Measurements from ENCODE around the gene HNMT.

Gene HNMT

DNA sequence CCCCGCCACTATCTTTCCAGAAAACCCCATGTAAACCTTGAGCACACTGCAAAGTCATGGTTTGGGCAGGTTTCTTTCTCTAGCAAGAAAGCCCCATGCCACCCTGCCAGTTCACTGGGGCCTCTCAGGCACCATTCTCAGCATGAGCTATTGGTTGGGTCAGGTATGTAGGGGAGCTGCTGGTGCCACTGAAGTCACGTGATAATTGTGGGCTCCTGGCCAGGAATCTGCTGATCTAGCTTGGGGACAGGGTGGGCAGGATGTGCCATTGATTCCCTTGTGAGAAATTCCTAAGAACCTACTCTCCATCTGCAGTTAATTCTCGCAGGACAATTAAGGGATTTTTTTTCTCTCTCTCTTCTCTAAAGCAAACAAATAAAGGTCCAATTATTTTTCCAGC lies 26.5 kb upstream of the HNMT start:
- ATAC-seq: no peak

GRCh38 chr2:137938204-137938603 lies 26.1 kb upstream of the HNMT start:
- TF ChIP-seq BACH2 (CRISPR knock-in tag; IDR thresholded peaks at IDR 0.05; ENCODE audit: borderline replicate concordance): no peak
- TF ChIP-seq, protein P1, sequence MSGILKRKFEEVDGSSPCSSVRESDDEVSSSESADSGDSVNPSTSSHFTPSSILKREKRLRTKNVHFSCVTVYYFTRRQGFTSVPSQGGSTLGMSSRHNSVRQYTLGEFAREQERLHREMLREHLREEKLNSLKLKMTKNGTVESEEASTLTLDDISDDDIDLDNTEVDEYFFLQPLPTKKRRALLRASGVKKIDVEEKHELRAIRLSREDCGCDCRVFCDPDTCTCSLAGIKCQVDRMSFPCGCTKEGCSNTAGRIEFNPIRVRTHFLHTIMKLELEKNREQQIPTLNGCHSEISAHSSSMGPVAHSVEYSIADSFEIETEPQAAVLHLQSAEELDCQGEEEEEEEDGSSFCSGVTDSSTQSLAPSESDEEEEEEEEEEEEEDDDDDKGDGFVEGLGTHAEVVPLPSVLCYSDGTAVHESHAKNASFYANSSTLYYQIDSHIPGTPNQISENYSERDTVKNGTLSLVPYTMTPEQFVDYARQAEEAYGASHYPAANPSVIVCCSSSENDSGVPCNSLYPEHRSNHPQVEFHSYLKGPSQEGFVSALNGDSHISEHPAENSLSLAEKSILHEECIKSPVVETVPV (CRISPR knock-in tag; IDR thresholded peaks at IDR 0.05): no peak
- no peak for TF ChIP-seq TCF4 (CRISPR knock-in tag; IDR thresholded peaks at IDR 0.05; ENCODE audit: borderline replicate concordance)
- TF ChIP-seq GLIS3 (CRISPR knock-in tag; IDR thresholded peaks at IDR 0.05): no peak
- no peak for TF ChIP-seq ESRRG (CRISPR knock-in tag; IDR thresholded peaks at IDR 0.05)
- no peak for TF ChIP-seq ZFP30 (CRISPR knock-in tag; IDR thresholded peaks at IDR 0.05)
- TF ChIP-seq, protein P2, sequence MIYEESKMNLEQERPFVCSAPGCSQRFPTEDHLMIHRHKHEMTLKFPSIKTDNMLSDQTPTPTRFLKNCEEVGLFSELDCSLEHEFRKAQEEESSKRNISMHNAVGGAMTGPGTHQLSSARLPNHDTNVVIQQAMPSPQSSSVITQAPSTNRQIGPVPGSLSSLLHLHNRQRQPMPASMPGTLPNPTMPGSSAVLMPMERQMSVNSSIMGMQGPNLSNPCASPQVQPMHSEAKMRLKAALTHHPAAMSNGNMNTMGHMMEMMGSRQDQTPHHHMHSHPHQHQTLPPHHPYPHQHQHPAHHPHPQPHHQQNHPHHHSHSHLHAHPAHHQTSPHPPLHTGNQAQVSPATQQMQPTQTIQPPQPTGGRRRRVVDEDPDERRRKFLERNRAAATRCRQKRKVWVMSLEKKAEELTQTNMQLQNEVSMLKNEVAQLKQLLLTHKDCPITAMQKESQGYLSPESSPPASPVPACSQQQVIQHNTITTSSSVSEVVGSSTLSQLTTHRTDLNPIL (CRISPR knock-in tag; IDR thresholded peaks at IDR 0.05; ENCODE audit: low read depth): no peak
- TF ChIP-seq ISL1 (CRISPR knock-in tag; IDR thresholded peaks at IDR 0.05): no peak
- no peak for TF ChIP-seq TOX (CRISPR knock-in tag; IDR thresholded peaks at IDR 0.05; ENCODE audit: borderline replicate concordance)
- TF ChIP-seq SNAI2 (CRISPR knock-in tag; IDR thresholded peaks at IDR 0.05): no peak
- TF ChIP-seq POU6F1 (CRISPR knock-in tag; IDR thresholded peaks at IDR 0.05; ENCODE audit: borderline replicate concordance, low read depth): no peak
- TF ChIP-seq OSR1 (CRISPR knock-in tag; IDR thresholded peaks at IDR 0.05): no peak
- TF ChIP-seq ZNF70 (CRISPR knock-in tag; IDR thresholded peaks at IDR 0.05): no peak
- TF ChIP-seq ZNF8 (CRISPR knock-in tag; IDR thresholded peaks at IDR 0.05): no peak
- no peak for TF ChIP-seq CSDC2 (CRISPR knock-in tag; IDR thresholded peaks at IDR 0.05)
- no peak for TF ChIP-seq RARB (CRISPR knock-in tag; IDR thresholded peaks at IDR 0.05)
- TF ChIP-seq ARNTL (CRISPR knock-in tag; IDR thresholded peaks at IDR 0.05; ENCODE audit: borderline replicate concordance, low read depth): no peak
- no peak for TF ChIP-seq ZFP3 (CRISPR knock-in tag; IDR thresholded peaks at IDR 0.05)
- ATAC-seq: no peak

More for the DNA sequence above, 26.5 kb upstream of the HNMT start:
- TF ChIP-seq CSDC2 (CRISPR knock-in tag; IDR thresholded peaks at IDR 0.05) (no peak), RARB (CRISPR knock-in tag; IDR thresholded peaks at IDR 0.05) (no peak), ZFP3 (CRISPR knock-in tag; IDR thresholded peaks at IDR 0.05) (no peak), ZNF565 (CRISPR knock-in tag; conservative IDR thresholded peaks at IDR 0.05; ENCODE audit: low read depth) (no peak), ISL1 (CRISPR knock-in tag; IDR thresholded peaks at IDR 0.05) (no peak)
- TF ChIP-seq, protein P3, sequence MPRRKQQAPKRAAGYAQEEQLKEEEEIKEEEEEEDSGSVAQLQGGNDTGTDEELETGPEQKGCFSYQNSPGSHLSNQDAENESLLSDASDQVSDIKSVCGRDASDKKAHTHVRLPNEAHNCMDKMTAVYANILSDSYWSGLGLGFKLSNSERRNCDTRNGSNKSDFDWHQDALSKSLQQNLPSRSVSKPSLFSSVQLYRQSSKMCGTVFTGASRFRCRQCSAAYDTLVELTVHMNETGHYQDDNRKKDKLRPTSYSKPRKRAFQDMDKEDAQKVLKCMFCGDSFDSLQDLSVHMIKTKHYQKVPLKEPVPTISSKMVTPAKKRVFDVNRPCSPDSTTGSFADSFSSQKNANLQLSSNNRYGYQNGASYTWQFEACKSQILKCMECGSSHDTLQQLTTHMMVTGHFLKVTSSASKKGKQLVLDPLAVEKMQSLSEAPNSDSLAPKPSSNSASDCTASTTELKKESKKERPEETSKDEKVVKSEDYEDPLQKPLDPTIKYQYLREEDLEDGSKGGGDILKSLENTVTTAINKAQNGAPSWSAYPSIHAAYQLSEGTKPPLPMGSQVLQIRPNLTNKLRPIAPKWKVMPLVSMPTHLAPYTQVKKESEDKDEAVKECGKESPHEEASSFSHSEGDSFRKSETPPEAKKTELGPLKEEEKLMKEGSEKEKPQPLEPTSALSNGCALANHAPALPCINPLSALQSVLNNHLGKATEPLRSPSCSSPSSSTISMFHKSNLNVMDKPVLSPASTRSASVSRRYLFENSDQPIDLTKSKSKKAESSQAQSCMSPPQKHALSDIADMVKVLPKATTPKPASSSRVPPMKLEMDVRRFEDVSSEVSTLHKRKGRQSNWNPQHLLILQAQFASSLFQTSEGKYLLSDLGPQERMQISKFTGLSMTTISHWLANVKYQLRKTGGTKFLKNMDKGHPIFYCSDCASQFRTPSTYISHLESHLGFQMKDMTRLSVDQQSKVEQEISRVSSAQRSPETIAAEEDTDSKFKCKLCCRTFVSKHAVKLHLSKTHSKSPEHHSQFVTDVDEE (CRISPR knock-in tag; IDR thresholded peaks at IDR 0.05): no peak

DNA sequence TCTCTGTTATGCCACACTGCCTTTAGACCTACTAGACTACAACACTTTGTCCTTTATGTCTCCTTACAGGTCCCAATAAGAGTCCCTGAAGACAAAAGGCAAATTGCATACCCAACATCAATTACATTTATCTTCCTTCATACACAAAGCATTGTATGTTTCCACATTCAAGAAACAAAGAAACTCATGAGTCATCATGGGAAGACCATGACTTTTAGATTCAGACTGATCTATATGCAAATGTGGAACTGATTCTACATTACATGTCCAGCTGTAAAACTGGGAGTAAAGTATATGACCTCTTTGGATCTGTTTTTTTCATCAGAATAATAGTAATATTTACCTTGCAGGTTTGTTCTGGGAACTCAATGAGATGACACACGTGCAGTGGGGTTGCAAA lies 25.2 kb upstream of the HNMT start:
- ATAC-seq: no peak
- TF ChIP-seq ZNF565 (CRISPR knock-in tag; conservative IDR thresholded peaks at IDR 0.05; ENCODE audit: low read depth) (no peak), BACH2 (CRISPR knock-in tag; IDR thresholded peaks at IDR 0.05; ENCODE audit: borderline replicate concordance) (no peak), TOX (CRISPR knock-in tag; IDR thresholded peaks at IDR 0.05; ENCODE audit: borderline replicate concordance) (no peak), CSDC2 (CRISPR knock-in tag; IDR thresholded peaks at IDR 0.05) (no peak), RARB (CRISPR knock-in tag; IDR thresholded peaks at IDR 0.05) (no peak), ZNF70 (CRISPR knock-in tag; IDR thresholded peaks at IDR 0.05) (no peak)

DNA sequence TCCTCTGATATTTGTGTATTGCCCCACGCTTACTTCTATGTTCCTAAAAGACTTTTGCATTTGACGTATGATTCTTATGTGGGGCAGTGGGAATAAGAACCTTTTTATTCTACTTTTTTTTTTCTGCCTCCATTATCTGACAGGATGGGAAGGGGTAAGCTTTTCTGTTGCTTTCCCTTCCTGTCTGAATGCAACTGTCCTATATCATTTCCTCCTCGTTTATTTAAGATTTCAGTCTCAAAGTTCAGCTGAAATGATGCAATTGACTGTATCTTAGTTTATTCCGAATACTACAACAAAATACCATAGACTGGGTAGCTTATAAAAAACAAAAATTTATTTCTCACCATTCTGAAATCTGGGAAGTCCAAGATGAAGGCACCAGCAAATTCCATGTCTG lies 24.1 kb upstream of the HNMT start:
- no peak for ATAC-seq
- no peak for TF ChIP-seq RARB (CRISPR knock-in tag; IDR thresholded peaks at IDR 0.05)
- TF ChIP-seq, protein P2 (CRISPR knock-in tag; IDR thresholded peaks at IDR 0.05; ENCODE audit: low read depth): no peak
- no peak for TF ChIP-seq POU6F1 (CRISPR knock-in tag; IDR thresholded peaks at IDR 0.05; ENCODE audit: borderline replicate concordance, low read depth)
- TF ChIP-seq SNAI2 (CRISPR knock-in tag; IDR thresholded peaks at IDR 0.05): no peak
- no peak for TF ChIP-seq PATZ1 (CRISPR knock-in tag; IDR thresholded peaks at IDR 0.05; ENCODE audit: borderline replicate concordance)
- TF ChIP-seq ZFP30 (CRISPR knock-in tag; IDR thresholded peaks at IDR 0.05): no peak
- no peak for TF ChIP-seq ZNF70 (CRISPR knock-in tag; IDR thresholded peaks at IDR 0.05)
- TF ChIP-seq GLIS3 (CRISPR knock-in tag; IDR thresholded peaks at IDR 0.05): no peak
- TF ChIP-seq TCF4 (CRISPR knock-in tag; IDR thresholded peaks at IDR 0.05; ENCODE audit: borderline replicate concordance): no peak
- TF ChIP-seq PPARA (CRISPR knock-in tag; IDR thresholded peaks at IDR 0.05; ENCODE audit: borderline replicate concordance): no peak
- TF ChIP-seq TOX (CRISPR knock-in tag; IDR thresholded peaks at IDR 0.05; ENCODE audit: borderline replicate concordance): no peak
- no peak for TF ChIP-seq ARNTL (CRISPR knock-in tag; IDR thresholded peaks at IDR 0.05; ENCODE audit: borderline replicate concordance, low read depth)
- no peak for TF ChIP-seq ESRRG (CRISPR knock-in tag; IDR thresholded peaks at IDR 0.05)

Data from SK-N-SH treated with all-trans-retinoic acid at 6 μM for 48 hours (cell line).